Activated T-helper 1 cell treated with anti-CD3 and anti-CD28 coated beads, Interleukin-12 subunit alpha, Interleukin-12 subunit beta, Interleukin-2, Interleukin-4 antibody, amounts not matched to agents 30 ng/mL and 10 ng/mL and 1 ng/mL, durations not matched to agents 14 hours and 24 hours and 36 hours (primary cell): ENCODE measurements around the gene GASK1A. TPM values are rescaled to one million over a fixed set of nuclear protein-coding genes. Genes with fewer than 3 reads are reported as not detected.

ENCODE experiments used
- DNase-seq: peaks from one replicate; pipeline ENCODE4 v3.0.0; 2021; ENCODE audit warnings: low spot score
- H3K27ac Mint-ChIP-seq: one replicate; pipeline ENCODE4 v1.8.0; 2021; ENCODE audit warnings: mild to moderate bottlenecking, mixed read lengths
- H3K27me3 Mint-ChIP-seq: one replicate; pipeline ENCODE4 v1.8.0; 2022; ENCODE audit warnings: mild to moderate bottlenecking, moderate library complexity, mixed read lengths; ENCODE audit not compliant: insufficient read depth
- H3K36me3 Mint-ChIP-seq: one replicate; pipeline ENCODE4 v1.8.0; 2021; ENCODE audit warnings: low read depth, mixed read lengths
- H3K4me1 Mint-ChIP-seq: one replicate; pipeline ENCODE4 v1.8.0; 2021; ENCODE audit warnings: low read depth, mixed read lengths
- H3K4me3 Mint-ChIP-seq: one replicate; pipeline ENCODE4 v1.8.0; 2021; ENCODE audit warnings: mild to moderate bottlenecking, moderate library complexity, mixed read lengths
- H3K9me3 Mint-ChIP-seq: one replicate; pipeline ENCODE4 v1.8.0; 2021; ENCODE audit warnings: mixed read lengths
- intact Hi-C: fragments of 100-400 bp; cut with micrococcal nuclease; formaldehyde crosslinking; loops from one replicate; pipeline ENCODE4 v1.15.1; 2024
- total RNA-seq: library from RNA; stranded (reverse); gene quantifications from 2 replicates; pipeline ENCODE4 v1.2.3, GENCODE V29; 2022

The GASK1A gene
- total RNA-seq, 1 donor from 2014 or later: not detected

DNA sequence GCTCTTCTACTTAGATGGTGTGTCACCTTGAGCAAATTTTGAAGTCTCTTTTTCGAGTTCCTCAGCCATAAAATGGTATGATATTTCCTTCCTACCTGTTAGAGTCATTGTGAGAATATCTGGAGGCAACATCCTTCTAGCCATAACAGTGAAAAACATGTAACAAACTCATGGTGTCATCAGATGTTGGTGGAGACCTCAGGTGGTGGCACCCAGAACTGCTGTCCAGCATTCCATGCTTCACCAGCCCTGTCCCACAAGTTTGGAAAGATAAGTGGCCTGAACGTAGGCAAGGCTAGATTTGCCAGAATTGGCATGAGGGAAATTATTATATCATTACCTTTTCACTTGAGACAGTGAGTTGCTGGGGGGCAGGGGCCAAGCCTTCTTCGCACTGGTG lies 30.4 kb downstream of the GASK1A start:
- DNase-seq: no peak
- intact Hi-C loops: no loop called here
- Mint-ChIP-seq H3K27me3 (no peaks in the 10 kb centered on the region), H3K27ac (no peak overlapping the region), H3K9me3 (no peaks in the 10 kb centered on the region), H3K4me3 (no peak overlapping the region), H3K4me1 (no peaks in the 10 kb centered on the region), H3K36me3 (no peaks in the 10 kb centered on the region)

- no peaks in the 10 kb centered on the region for H3K4me1 Mint-ChIP-seq
- H3K27me3 Mint-ChIP-seq: no peaks in the 10 kb centered on the region
- no peaks in the 10 kb centered on the region for H3K36me3 Mint-ChIP-seq
- no peak overlapping the region for H3K4me3 Mint-ChIP-seq
- DNase-seq: no peak
- H3K27ac Mint-ChIP-seq: no peak overlapping the region
- intact Hi-C loops: no loop called here
- no peaks in the 10 kb centered on the region for H3K9me3 Mint-ChIP-seq
Observed at GRCh38 chr3:43010638-43011037, 31.5 kb downstream of the GASK1A start.

DNA sequence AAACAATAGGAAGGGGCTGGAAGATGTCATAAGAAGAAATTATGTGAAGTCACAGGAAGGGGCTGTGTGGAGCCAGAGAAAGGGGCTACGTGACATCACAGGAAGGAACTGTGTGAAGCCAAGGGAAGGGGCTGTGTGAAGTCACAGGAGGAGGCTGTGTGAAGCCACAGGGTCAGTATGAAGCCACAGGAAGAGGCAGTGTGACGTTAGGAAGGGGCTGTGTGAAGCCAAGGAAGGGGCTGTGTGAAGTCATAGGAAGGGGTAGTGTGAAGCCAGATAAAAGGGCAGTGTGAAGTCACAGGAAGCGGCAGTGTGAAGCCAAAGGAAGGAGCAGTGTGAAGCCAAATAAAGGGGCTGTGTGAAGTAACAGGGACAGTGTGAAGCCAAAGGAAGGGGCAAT lies 32.5 kb downstream of the GASK1A start:
- no peaks in the 10 kb centered on the region for H3K27me3 Mint-ChIP-seq
- no peaks in the 10 kb centered on the region for H3K36me3 Mint-ChIP-seq
- H3K27ac Mint-ChIP-seq: no peak overlapping the region
- H3K4me3 Mint-ChIP-seq: no peak overlapping the region
- no peaks in the 10 kb centered on the region for H3K9me3 Mint-ChIP-seq
- intact Hi-C loops: no loop called here
- H3K4me1 Mint-ChIP-seq: no peaks in the 10 kb centered on the region
- DNase-seq: no peak

GRCh38 chr3:43012174-43012573 lies 33.1 kb downstream of the GASK1A start:
- no peak for DNase-seq
- Mint-ChIP-seq H3K9me3 (no peaks in the 10 kb centered on the region), H3K27ac (no peak overlapping the region), H3K36me3 (no peaks in the 10 kb centered on the region), H3K4me3 (no peak overlapping the region), H3K4me1 (no peaks in the 10 kb centered on the region), H3K27me3 (no peaks in the 10 kb centered on the region)
- intact Hi-C loops: no loop called here

GRCh38 chr3:43013256-43013655 lies 34.1 kb downstream of the GASK1A start:
- intact Hi-C loops: no loop called here
- Mint-ChIP-seq H3K27me3 (no peaks in the 10 kb centered on the region), H3K36me3 (no peaks in the 10 kb centered on the region), H3K4me1 (no peaks in the 10 kb centered on the region), H3K27ac (no peak overlapping the region), H3K9me3 (no peaks in the 10 kb centered on the region), H3K4me3 (no peak overlapping the region)
- no peak for DNase-seq

GRCh38 chr3:43013743-43014155 lies 34.6 kb downstream of the GASK1A start:
- H3K27ac Mint-ChIP-seq: no peak overlapping the region
- no peaks in the 10 kb centered on the region for H3K27me3 Mint-ChIP-seq
- DNase-seq: no peak
- H3K4me3 Mint-ChIP-seq: no peak overlapping the region
- intact Hi-C loops: no loop called here
- H3K4me1 Mint-ChIP-seq: no peaks in the 10 kb centered on the region
- peaks cover 1% of the 10 kb centered on the region for H3K36me3 Mint-ChIP-seq
- no peaks in the 10 kb centered on the region for H3K9me3 Mint-ChIP-seq

DNA sequence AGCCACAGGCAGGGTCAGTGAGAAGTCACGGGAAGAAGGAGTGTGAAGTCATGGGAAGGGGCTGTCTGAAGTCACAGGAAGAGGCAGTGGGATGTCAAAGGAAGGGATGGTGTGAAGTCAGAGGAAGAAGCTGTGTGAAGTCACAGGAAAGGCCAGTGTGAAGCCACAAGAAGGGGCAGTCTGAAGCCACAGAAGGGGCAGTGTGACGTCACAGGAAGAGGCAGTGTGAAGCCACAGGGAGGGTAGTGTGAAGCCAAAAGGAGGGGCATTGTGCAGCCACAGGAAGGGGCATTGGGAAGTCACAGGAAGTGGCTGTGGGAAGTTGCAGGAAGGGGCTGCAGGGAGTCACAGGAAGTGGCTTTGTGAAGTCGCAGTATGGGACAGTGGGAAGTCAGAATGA lies 35.1 kb downstream of the GASK1A start:
- no peak overlapping the region for H3K4me3 Mint-ChIP-seq
- H3K4me1 Mint-ChIP-seq: no peaks in the 10 kb centered on the region
- H3K36me3 Mint-ChIP-seq: peaks cover 2% of the 10 kb centered on the region
- no peak overlapping the region for H3K27ac Mint-ChIP-seq
- intact Hi-C loops: no loop called here
- no peaks in the 10 kb centered on the region for H3K9me3 Mint-ChIP-seq
- H3K27me3 Mint-ChIP-seq: no peaks in the 10 kb centered on the region
- no peak for DNase-seq

- no peak for DNase-seq
- Mint-ChIP-seq H3K27ac (no peak overlapping the region), H3K4me3 (no peak overlapping the region), H3K9me3 (no peaks in the 10 kb centered on the region), H3K27me3 (no peaks in the 10 kb centered on the region), H3K4me1 (no peaks in the 10 kb centered on the region), H3K36me3 (peaks cover 2% of the 10 kb centered on the region)
- intact Hi-C loops: no loop called here
Observed at GRCh38 chr3:43014956-43015355, 35.8 kb downstream of the GASK1A start.

- Mint-ChIP-seq H3K27me3 (no peaks in the 10 kb centered on the region), H3K36me3 (peaks cover 2% of the 10 kb centered on the region), H3K9me3 (no peaks in the 10 kb centered on the region), H3K4me1 (no peaks in the 10 kb centered on the region), H3K27ac (no peak overlapping the region), H3K4me3 (no peak overlapping the region)
- intact Hi-C loops: no loop called here
- no peak for DNase-seq
Observed at GRCh38 chr3:43015572-43015971, 36.5 kb downstream of the GASK1A start.

GRCh38 chr3:43015991-43016865 lies 37.1 kb downstream of the GASK1A start:
- intact Hi-C loops: no loop called here
- Mint-ChIP-seq H3K4me1 (peaks cover 2% of the 10 kb centered on the region), H3K36me3 (peaks cover 2% of the 10 kb centered on the region), H3K4me3 (no peak overlapping the region), H3K27ac (no peak overlapping the region), H3K27me3 (no peaks in the 10 kb centered on the region), H3K9me3 (no peaks in the 10 kb centered on the region)
- no peak for DNase-seq

- peaks cover 2% of the 10 kb centered on the region for H3K36me3 Mint-ChIP-seq
- intact Hi-C loops: no loop called here
- DNase-seq: no peak
- no peak overlapping the region for H3K27ac Mint-ChIP-seq
- no peak overlapping the region for H3K4me3 Mint-ChIP-seq
- H3K27me3 Mint-ChIP-seq: no peaks in the 10 kb centered on the region
- peaks cover 4% of the 10 kb centered on the region for H3K4me1 Mint-ChIP-seq
- no peaks in the 10 kb centered on the region for H3K9me3 Mint-ChIP-seq
Observed at GRCh38 chr3:43017004-43017403, 37.9 kb downstream of the GASK1A start.

- H3K27me3 Mint-ChIP-seq: peaks cover 2% of the 10 kb centered on the region
- peaks cover 2% of the 10 kb centered on the region for H3K36me3 Mint-ChIP-seq
- H3K4me3 Mint-ChIP-seq: no peak overlapping the region
- no peak for DNase-seq
- no peak overlapping the region for H3K27ac Mint-ChIP-seq
- intact Hi-C loops: no loop called here
- H3K9me3 Mint-ChIP-seq: peaks cover 3% of the 10 kb centered on the region
- peaks cover 4% of the 10 kb centered on the region for H3K4me1 Mint-ChIP-seq
Observed at GRCh38 chr3:43017593-43018195, 38.6 kb downstream of the GASK1A start.

GRCh38 chr3:43018246-43018645 lies 39.1 kb downstream of the GASK1A start:
- H3K4me3 Mint-ChIP-seq: no peak overlapping the region

More at GRCh38 chr3:43018246-43018645, 39.1 kb downstream of the GASK1A start:
- DNase-seq: no peak
- Mint-ChIP-seq H3K4me1 (peaks cover 10% of the 10 kb centered on the region), H3K27me3 (peaks cover 2% of the 10 kb centered on the region), H3K9me3 (peaks cover 4% of the 10 kb centered on the region), H3K27ac (no peak overlapping the region), H3K36me3 (peaks cover 2% of the 10 kb centered on the region)
- intact Hi-C loops: no loop called here
